HG02852 (cell line): ENCODE data around the gene AMBRA1.

Experiments
- ATAC-seq: cut with Tn5 transposase; IDR thresholded peaks from one replicate; pipeline ENCODE4 v1.9.1; 2021; ENCODE audit warnings: mild to moderate bottlenecking, moderate library complexity; ENCODE audit not compliant: unreplicated experiment

AMBRA1 gene

DNA sequence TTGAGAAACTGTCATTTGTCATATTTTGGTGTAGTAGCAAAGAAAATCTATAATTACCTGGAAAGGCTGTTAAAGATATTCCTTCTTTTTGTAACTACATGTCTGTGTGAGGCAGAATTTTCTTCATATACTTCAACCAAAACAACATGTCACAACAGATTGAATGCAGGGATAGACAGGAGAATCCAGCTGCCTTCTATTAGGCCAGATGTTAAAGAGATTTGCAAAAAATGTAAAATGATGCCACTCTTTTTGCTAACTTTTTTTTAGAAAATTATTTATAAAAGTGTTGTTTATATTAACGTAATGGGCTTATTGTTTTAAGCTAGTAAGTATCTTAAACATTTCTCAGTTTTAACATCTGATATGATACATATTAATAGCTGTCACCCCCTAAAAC lies 233.9 kb downstream of the AMBRA1 start:
- ATAC-seq: no peak

- no peak for ATAC-seq
These were observed 236.3 kb downstream of the AMBRA1 start for GRCh38 chr11:46357483-46357936.

- no peak for ATAC-seq
These were observed 236.8 kb downstream of the AMBRA1 start for GRCh38 chr11:46356924-46357482.

DNA sequence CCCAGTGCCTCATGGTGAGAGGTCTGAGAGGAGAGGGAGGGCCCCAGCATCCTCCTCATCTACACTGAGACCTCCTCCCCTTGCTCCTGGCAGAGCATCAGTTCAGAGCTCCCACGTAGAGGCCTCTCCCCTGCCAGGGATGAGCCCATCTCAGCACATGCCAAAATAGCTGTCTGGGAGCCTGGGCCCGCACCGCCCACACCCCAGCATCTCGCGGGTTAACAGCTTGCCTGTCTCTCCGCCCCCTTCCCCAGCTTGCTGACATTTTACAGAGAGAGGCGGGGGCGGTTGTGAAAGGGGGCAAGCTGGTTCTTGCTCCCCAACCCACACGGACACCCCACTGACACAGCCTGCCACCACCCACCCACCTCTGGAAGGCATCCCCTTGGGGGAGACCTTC lies 240.1 kb downstream of the AMBRA1 start:
- ATAC-seq: no peak

GRCh38 chr11:46352063-46352841 lies 241.6 kb downstream of the AMBRA1 start:
- no peak for ATAC-seq

DNA sequence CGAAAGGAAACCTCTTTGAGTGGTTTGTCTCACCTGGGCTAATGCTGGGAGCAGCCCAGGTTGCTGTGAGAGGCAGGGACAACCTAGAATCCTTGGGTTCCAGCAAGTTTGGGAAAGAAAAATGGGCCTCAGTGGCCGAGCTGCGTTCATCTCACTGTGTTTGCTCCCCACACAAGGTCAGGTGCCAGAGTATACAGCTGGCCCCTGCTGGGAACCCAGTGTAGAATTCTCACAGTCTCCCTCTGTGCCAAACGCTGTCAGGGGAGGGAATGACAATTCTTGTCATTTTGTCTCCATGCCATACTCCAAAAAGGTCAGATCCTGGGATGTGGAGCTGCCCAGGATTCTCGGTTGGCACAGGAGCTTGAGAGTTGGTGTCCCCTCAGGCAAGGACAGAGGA lies 242.2 kb downstream of the AMBRA1 start:
- no peak for ATAC-seq

DNA sequence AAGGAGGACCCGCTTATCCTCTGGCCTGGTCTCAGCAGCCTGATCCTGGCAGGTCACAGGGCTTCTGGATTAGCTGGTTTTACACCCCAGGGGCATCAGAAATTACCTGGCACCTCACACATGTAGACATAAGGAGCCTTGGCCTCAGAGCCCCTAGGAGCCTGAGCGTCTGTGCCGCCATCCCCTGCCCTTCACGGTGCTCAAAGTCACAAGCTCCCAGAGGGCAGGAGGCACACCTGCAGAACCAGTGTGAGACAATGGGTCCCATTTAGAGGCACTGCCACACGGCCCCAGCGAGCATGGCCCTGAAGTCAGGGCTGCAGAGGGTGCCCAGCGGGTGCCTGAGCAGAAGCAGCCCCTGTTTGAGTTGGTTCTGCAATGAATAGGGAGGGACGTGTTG lies 242.7 kb downstream of the AMBRA1 start:
- ATAC-seq: no peak

GRCh38 chr11:46350695-46351094 lies 243.1 kb downstream of the AMBRA1 start:
- no peak for ATAC-seq

- ATAC-seq: no peak
These were observed 245.0 kb downstream of the AMBRA1 start for GRCh38 chr11:46348566-46349401.

GRCh38 chr11:46347637-46348311 lies 246.0 kb downstream of the AMBRA1 start:
- peak; percentile 0 for ATAC-seq

- ATAC-seq: peak; percentile 48
These were observed 246.8 kb downstream of the AMBRA1 start, which contains the start of gene DGKZ for GRCh38 chr11:46346886-46347636. Gene DGKZ (plus strand): TSS chr11:46347463. CDS start chr11:46347660, 197 bp downstream.
